Measurements from ENCODE around the gene PIK3C2G.

DNA sequence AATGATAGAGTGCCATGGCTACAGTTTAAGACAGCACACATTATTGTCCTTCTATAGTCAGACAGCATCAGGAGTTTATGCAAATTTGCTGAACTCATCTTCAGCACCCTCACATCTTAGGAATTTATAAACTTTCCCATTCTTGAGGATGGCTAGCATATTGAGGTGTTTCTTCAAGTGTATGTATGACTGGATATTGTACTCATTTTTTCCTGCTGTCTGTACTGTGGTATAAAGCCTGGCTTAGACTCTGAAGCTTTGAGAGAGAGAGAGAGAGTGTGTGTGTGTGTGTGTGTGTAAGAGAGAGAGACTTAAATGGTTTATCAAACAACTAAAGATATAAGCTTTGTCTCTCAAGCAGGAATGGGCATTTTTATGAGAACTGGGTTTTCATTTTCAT lies 161.6 kb downstream of the PIK3C2G start:
- TF ChIP-seq SIN3A (IDR thresholded peaks at IDR 0.05; ENCODE audit: borderline replicate concordance, insufficient read depth, low read length): no peak
- no peak for TF ChIP-seq TAF1 (IDR thresholded peaks at IDR 0.05; ENCODE audit: borderline replicate concordance, insufficient read depth, low read length)
- TF ChIP-seq POLR2AphosphoS5 (IDR thresholded peaks at IDR 0.05; ENCODE audit: low read depth, low read length): no peak

Data from PFSK-1 (cell line).